ENCODE measurements around the gene INHBE.
A peak's percentile ranks its signal among the peaks of the same experiment; 100 is the strongest.

INHBE gene

DNA sequence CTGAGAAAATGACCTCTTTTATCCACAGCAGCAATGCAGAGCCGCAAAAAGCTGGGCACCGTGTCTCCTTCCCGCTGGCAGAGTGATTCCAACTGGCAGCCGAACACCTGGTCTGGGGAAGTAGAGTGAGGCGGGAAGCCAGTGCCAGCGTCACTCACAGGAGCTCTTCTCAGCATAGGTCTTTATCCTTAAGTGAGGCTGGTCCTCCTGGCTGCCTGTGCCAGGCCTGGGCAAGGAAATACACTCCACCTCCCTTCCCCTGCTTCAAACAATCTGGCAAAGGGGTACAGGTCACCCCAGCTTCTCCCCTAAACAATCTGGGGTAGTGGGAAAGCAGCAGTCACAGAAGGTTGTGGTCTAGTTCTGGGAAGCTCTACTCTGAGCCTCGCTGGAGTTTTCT lies 19.8 kb downstream of the INHBE start:
- Histone ChIP-seq H3K79me1 (ENCODE audit: low read length) (no peaks in the 10 kb centered on the region), H3K14ac (ENCODE audit: low read length) (no peak overlapping the region), H3K23ac (ENCODE audit: low read length) (no peak overlapping the region), H4K12ac (ENCODE audit: low read depth, low read length) (no peak overlapping the region), H3K27ac (ENCODE audit: low read depth, low read length) (no peak overlapping the region), H4K8ac (ENCODE audit: low read depth, low read length) (no peak overlapping the region), H3K36me3 (ENCODE audit: control insufficient read depth in 1 of 2, insufficient read depth in 2 of 2, low read length in 2 of 2) (no peaks in the 10 kb centered on the region), H2BK5ac (ENCODE audit: low read depth, low read length, poor library complexity) (no peak overlapping the region), H3K9ac (ENCODE audit: low read length) (no peak overlapping the region), H2BK120ac (ENCODE audit: insufficient read depth, low read length, poor library complexity) (no peak overlapping the region), H3K4me2 (ENCODE audit: low read length) (peak overlapping the region; percentile 46), H3K4ac (ENCODE audit: low read depth, low read length) (no peak overlapping the region), H3K27me3 (ENCODE audit: insufficient read depth, low read length) (peaks cover 34% of the 10 kb centered on the region), H3K4me1 (ENCODE audit: control insufficient read depth in 1 of 2, insufficient read depth in 2 of 2, low read length in 2 of 2) (peaks cover 7 to 11% of the 10 kb centered on the region in 2 experiments), H3K79me2 (ENCODE audit: control insufficient read depth, insufficient read depth, low read length, poor library complexity) (no peaks in the 10 kb centered on the region), H3K9me3 (ENCODE audit: insufficient read depth, low read depth, low read length) (no peaks in the 10 kb centered on the region), H2AK5ac (ENCODE audit: low read length) (no peak overlapping the region), H2BK12ac (ENCODE audit: low read length) (no peak overlapping the region), H3K4me3 (ENCODE audit: low read depth, low read length) (no peak overlapping the region), H4K91ac (ENCODE audit: low read depth, low read length) (no peak overlapping the region), H3K18ac (ENCODE audit: low read length) (no peak overlapping the region), H2AFZ (ENCODE audit: insufficient read depth, low read length, poor library complexity) (no peak overlapping the region)
- no peak for DNase-seq
- no CpG with 5 or more reads among the region's 7 CpGs for WGBS (ENCODE audit: extremely low coverage, insufficient coverage, insufficient read length)

DNA sequence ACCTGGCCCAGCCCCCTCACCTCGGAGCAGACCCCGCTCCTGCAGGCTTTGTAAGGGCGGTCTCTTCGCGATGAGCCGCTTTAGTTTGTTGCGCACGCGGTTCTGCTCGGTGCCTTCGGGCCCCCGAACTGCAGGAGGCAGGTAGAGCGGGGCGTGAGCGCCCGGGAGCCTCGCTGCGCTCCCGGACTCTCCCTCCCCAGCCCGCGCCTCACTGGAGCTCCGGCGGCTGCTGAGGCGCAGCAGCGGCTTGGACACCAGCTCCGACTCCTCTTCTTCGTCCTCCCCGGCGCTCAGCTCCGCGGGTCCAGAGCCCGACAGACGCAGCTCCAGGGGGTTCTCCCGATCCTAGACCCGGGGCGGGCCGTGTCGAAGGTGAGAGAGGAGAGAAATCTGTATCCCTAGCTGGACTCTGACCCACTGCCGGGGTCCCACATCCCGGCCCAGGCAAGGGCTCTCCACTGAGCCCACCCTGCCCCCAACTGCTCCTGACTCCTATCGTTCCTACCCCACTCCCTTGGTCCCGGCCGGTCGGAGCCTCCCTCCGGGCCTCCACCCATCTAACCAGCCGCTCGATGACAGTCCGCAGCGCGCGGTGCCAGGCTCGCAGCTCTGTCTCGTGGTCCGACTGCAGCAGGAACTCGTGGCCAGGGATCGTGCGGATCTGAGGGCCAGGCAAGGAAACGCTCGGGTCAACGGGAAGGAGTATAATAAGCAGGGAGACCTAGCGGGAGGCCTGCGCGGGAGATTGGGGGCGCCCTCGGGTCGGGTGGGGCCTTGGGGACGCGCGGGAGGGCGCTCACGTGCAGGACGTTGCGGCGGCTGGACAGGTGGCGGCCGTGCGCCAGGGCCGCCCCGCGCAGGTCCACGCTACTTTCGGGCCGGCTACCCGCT lies 20.4 kb downstream of the INHBE start:
- WGBS (ENCODE audit: extremely low coverage, insufficient coverage, insufficient read length) = no CpG with 5 or more reads among the region's 84 CpGs
- H3K14ac ChIP-seq (ENCODE audit: low read length) = no peak overlapping the region
- no peak overlapping the region for H3K27ac ChIP-seq (ENCODE audit: low read depth, low read length)

DNA sequence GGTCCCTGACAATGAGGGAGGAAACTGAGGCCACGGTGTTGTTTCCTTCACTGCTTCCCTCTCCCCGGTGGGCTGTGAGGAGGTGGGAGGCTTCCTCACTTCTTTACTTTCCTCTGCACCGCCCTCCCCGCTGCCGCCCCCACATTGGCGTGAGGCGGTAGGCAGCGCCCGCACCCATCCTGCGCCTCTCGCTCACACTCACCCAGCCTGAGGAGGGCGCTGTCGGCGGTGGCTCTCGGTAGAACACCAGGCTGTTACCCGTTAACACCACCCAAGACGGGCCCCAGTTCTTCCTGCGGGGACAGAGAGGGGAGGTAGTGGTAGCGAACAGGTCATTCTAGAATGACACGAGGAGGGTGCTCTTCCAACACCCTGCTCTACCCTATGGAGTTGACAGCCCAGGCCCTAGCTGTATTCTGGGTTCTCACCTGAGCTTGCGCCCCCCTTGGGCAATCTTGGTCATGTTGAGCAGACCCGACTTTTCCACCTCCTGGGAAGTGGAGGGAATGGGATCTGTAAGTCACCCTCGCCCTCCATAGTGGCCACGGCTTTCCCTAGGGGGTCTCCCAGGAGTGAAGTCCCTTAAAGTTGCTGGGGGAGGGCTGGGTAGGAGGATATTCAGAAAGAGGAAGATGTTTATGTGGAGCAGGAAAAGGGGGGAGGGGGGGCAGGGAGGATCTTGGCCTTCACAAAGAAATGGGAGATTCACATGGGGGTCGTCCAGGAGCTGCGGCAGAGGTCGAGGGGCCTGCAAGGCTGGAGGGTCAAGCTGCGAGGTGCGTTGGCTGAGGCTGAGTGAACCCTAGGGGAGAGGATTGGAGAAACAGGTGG lies 21.3 kb downstream of the INHBE start:
- no peak for DNase-seq
- H3K18ac ChIP-seq (ENCODE audit: low read length) = no peak overlapping the region
- H3K79me1 ChIP-seq (ENCODE audit: low read length) = no peaks in the 10 kb centered on the region
- no peaks in the 10 kb centered on the region for H3K79me2 ChIP-seq (ENCODE audit: control insufficient read depth, insufficient read depth, low read length, poor library complexity)
- no peak overlapping the region for H4K8ac ChIP-seq (ENCODE audit: low read depth, low read length)
- H2AFZ ChIP-seq (ENCODE audit: insufficient read depth, low read length, poor library complexity) = no peak overlapping the region
- H3K4me3 ChIP-seq (ENCODE audit: low read depth, low read length) = no peak overlapping the region
- no peak overlapping the region for H3K27ac ChIP-seq (ENCODE audit: low read depth, low read length)
- H3K36me3 ChIP-seq (ENCODE audit: control insufficient read depth in 1 of 2, insufficient read depth in 2 of 2, low read length in 2 of 2) = no peaks in the 10 kb centered on the region
- H3K14ac ChIP-seq (ENCODE audit: low read length) = no peak overlapping the region
- H2BK5ac ChIP-seq (ENCODE audit: low read depth, low read length, poor library complexity) = no peak overlapping the region
- no peak overlapping the region for H2AK5ac ChIP-seq (ENCODE audit: low read length)
- H3K23ac ChIP-seq (ENCODE audit: low read length) = no peak overlapping the region
- H2BK120ac ChIP-seq (ENCODE audit: insufficient read depth, low read length, poor library complexity) = no peak overlapping the region
- peak overlapping the region; percentile 46 for H3K4me2 ChIP-seq (ENCODE audit: low read length)
- no peak overlapping the region for H4K12ac ChIP-seq (ENCODE audit: low read depth, low read length)
- no peak overlapping the region for H3K4ac ChIP-seq (ENCODE audit: low read depth, low read length)
- peaks cover 7 to 11% of the 10 kb centered on the region in 2 experiments for H3K4me1 ChIP-seq (ENCODE audit: control insufficient read depth in 1 of 2, insufficient read depth in 2 of 2, low read length in 2 of 2)
- H4K91ac ChIP-seq (ENCODE audit: low read depth, low read length) = no peak overlapping the region
- H3K9me3 ChIP-seq (ENCODE audit: insufficient read depth, low read depth, low read length) = no peaks in the 10 kb centered on the region
- WGBS (ENCODE audit: extremely low coverage, insufficient coverage, insufficient read length) = no CpG with 5 or more reads among the region's 29 CpGs
- no peak overlapping the region for H3K9ac ChIP-seq (ENCODE audit: low read length)
- no peak overlapping the region for H2BK12ac ChIP-seq (ENCODE audit: low read length)
- peaks cover 34% of the 10 kb centered on the region for H3K27me3 ChIP-seq (ENCODE audit: insufficient read depth, low read length)

More for the DNA sequence above, 20.4 kb downstream of the INHBE start:
- Histone ChIP-seq H3K4me1 (ENCODE audit: control insufficient read depth in 1 of 2, insufficient read depth in 2 of 2, low read length in 2 of 2) (peaks cover 7 to 11% of the 10 kb centered on the region in 2 experiments), H3K79me2 (ENCODE audit: control insufficient read depth, insufficient read depth, low read length, poor library complexity) (no peaks in the 10 kb centered on the region), H3K9ac (ENCODE audit: low read length) (no peak overlapping the region), H4K91ac (ENCODE audit: low read depth, low read length) (no peak overlapping the region), H3K23ac (ENCODE audit: low read length) (no peak overlapping the region), H3K4me3 (ENCODE audit: low read depth, low read length) (no peak overlapping the region), H2BK12ac (ENCODE audit: low read length) (no peak overlapping the region), H2BK120ac (ENCODE audit: insufficient read depth, low read length, poor library complexity) (no peak overlapping the region), H2AFZ (ENCODE audit: insufficient read depth, low read length, poor library complexity) (no peak overlapping the region), H3K4me2 (ENCODE audit: low read length) (peak overlapping the region; percentile 46), H3K36me3 (ENCODE audit: control insufficient read depth in 1 of 2, insufficient read depth in 2 of 2, low read length in 2 of 2) (no peaks in the 10 kb centered on the region), H4K8ac (ENCODE audit: low read depth, low read length) (no peak overlapping the region), H3K79me1 (ENCODE audit: low read length) (no peaks in the 10 kb centered on the region), H2AK5ac (ENCODE audit: low read length) (no peak overlapping the region), H4K12ac (ENCODE audit: low read depth, low read length) (no peak overlapping the region), H3K27me3 (ENCODE audit: insufficient read depth, low read length) (peaks cover 34% of the 10 kb centered on the region), H3K9me3 (ENCODE audit: insufficient read depth, low read depth, low read length) (no peaks in the 10 kb centered on the region), H2BK5ac (ENCODE audit: low read depth, low read length, poor library complexity) (no peak overlapping the region), H3K4ac (ENCODE audit: low read depth, low read length) (no peak overlapping the region), H3K18ac (ENCODE audit: low read length) (no peak overlapping the region)
- no peak for DNase-seq

DNA sequence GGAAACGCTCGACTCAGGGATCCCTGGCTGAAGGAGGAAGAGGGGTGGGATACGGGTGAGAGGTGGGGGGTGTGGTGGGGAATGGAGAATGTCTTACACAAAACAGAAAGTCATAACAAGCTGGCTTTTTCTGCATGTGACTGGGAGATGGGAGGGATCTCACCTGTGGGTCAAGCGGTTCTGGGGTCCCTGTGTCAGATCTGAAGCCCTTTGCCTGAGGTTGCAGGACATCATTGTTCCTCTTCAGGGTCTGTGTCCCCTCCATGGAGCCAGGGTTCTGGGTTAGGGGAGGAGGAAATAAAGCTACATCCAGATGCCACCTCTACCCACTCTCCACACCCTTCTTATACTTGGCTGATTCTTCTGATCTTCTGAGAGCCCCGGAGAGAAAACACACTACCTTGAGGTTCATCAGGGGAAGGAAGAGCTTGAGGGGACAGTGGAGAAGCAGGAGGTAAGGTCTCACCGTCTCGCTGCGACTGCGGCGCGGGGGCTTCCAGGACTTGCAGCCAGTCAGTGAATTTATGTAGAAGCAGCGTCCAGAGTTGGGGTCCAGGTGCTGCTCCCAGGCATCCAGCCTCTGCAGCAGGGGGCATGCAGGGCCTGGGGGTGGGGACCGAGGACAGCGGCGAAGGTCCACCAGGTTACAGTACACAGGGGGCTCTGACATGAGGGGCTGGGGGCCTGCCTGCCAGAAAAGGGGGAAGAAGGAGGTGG lies 22.0 kb downstream of the INHBE start:
- Histone ChIP-seq H4K8ac (ENCODE audit: low read depth, low read length) (no peak overlapping the region), H3K9me3 (ENCODE audit: insufficient read depth, low read depth, low read length) (no peaks in the 10 kb centered on the region), H3K14ac (ENCODE audit: low read length) (no peak overlapping the region), H2BK120ac (ENCODE audit: insufficient read depth, low read length, poor library complexity) (no peak overlapping the region), H3K79me2 (ENCODE audit: control insufficient read depth, insufficient read depth, low read length, poor library complexity) (no peaks in the 10 kb centered on the region), H3K23ac (ENCODE audit: low read length) (no peak overlapping the region), H3K4ac (ENCODE audit: low read depth, low read length) (no peak overlapping the region), H3K4me3 (ENCODE audit: low read depth, low read length) (no peak overlapping the region), H4K91ac (ENCODE audit: low read depth, low read length) (no peak overlapping the region), H3K36me3 (ENCODE audit: control insufficient read depth in 1 of 2, insufficient read depth in 2 of 2, low read length in 2 of 2) (no peaks in the 10 kb centered on the region), H3K27ac (ENCODE audit: low read depth, low read length) (no peak overlapping the region), H3K4me2 (ENCODE audit: low read length) (no peak overlapping the region), H3K18ac (ENCODE audit: low read length) (no peak overlapping the region), H4K12ac (ENCODE audit: low read depth, low read length) (no peak overlapping the region), H2BK12ac (ENCODE audit: low read length) (no peak overlapping the region), H3K9ac (ENCODE audit: low read length) (no peak overlapping the region), H3K27me3 (ENCODE audit: insufficient read depth, low read length) (peaks cover 34% of the 10 kb centered on the region), H2AK5ac (ENCODE audit: low read length) (no peak overlapping the region), H3K79me1 (ENCODE audit: low read length) (no peaks in the 10 kb centered on the region), H2BK5ac (ENCODE audit: low read depth, low read length, poor library complexity) (no peak overlapping the region), H2AFZ (ENCODE audit: insufficient read depth, low read length, poor library complexity) (no peak overlapping the region), H3K4me1 (ENCODE audit: control insufficient read depth in 1 of 2, insufficient read depth in 2 of 2, low read length in 2 of 2) (peaks cover 7 to 11% of the 10 kb centered on the region in 2 experiments)
- no peak for DNase-seq
- WGBS (ENCODE audit: extremely low coverage, insufficient coverage, insufficient read length) = no CpG with 5 or more reads among the region's 15 CpGs

Data from trophoblast cell (in vitro differentiated cells and primary cell).